ENCODE measurements around the gene UGCG. TPM values are rescaled to one million over a fixed set of nuclear protein-coding genes. Genes with fewer than 3 reads are reported as not detected.
A peak's percentile ranks its signal among the peaks of the same experiment; 100 is the strongest.
"Not testable (repeated sequence)": the region's sequence is repeated elsewhere in the genome, so short reads cannot be mapped to it uniquely, and the experiment has no call there.

Gene UGCG
- total and polyA plus RNA-seq, 2 donors (not counting 1 experiment from before 2014, with no cell fraction given): 23.9 to 53.5 TPM

- no peak overlapping the region for H3K4me3 ChIP-seq (ENCODE audit: control extremely low read depth in 1 of 5, extremely low read depth in 1 of 5, insufficient read depth in 1 of 5, low read depth in 2 of 5, low read length in 4 of 5)
- no peak overlapping the region for H3K9ac ChIP-seq (ENCODE audit: low read length)
- no peak overlapping the region for H3K27ac ChIP-seq (ENCODE audit: low read length in 2 of 2)
- peaks cover 8% of the 10 kb centered on the region for H3K79me2 ChIP-seq (ENCODE audit: control insufficient read depth, insufficient read depth, low read length)
- no peaks in the 10 kb centered on the region for H3K36me3 ChIP-seq (replicated peaks in 1 of 2; ENCODE audit: control extremely low read depth in 1 of 2, control insufficient read depth in 1 of 2, extremely low read depth in 1 of 2, insufficient read depth in 2 of 2, low read length in 1 of 2)
- no peaks in the 10 kb centered on the region for H4K20me1 ChIP-seq (ENCODE audit: control insufficient read depth, insufficient read depth, low read length, poor library complexity, severe bottlenecking)
- peaks cover 11 to 15% of the 10 kb centered on the region in 2 donors for H3K4me1 ChIP-seq (ENCODE audit: control insufficient read depth in 2 of 2, insufficient read depth in 2 of 2, low read length in 2 of 2)
- peaks cover 17% of the 10 kb centered on the region for H3K4me1 Mint-ChIP-seq
- no CpG with 5 or more reads among the region's 2 CpGs for WGBS (ENCODE audit: insufficient coverage)
- no peaks in the 10 kb centered on the region for H3K27me3 ChIP-seq (replicated peaks in 1 of 4; ENCODE audit: control extremely low read depth in 1 of 4, control insufficient read depth in 3 of 4, insufficient read depth in 4 of 4, low read length in 3 of 4)
- H2AFZ ChIP-seq (ENCODE audit: insufficient read depth, low read depth, low read length, poor library complexity, severe bottlenecking): no peak overlapping the region
- H3K4me3 Mint-ChIP-seq: no peak overlapping the region
- no peak overlapping the region for H3K4me2 ChIP-seq (replicated peaks; ENCODE audit: low read depth, low read length, poor library complexity, severe bottlenecking)
- ChIA-PET POLR2A (interaction anchor here (0.6 kb wide), 1 partner anchor 185 kb away, joined by 4 read pairs; no protein-coding TSS in a partner anchor), CTCF (interaction anchor here (1.0 kb wide), 1 partner anchor 185 kb away, joined by 4 read pairs; no protein-coding TSS in a partner anchor)
- intact Hi-C loops (cut with micrococcal nuclease): loop anchor here (10.0 kb wide), 1 partner anchor 1636 kb away; the partner anchor contains the start of gene TXN
- no peak overlapping the region for H3K27ac Mint-ChIP-seq
- H3K9me3 Mint-ChIP-seq (ENCODE audit: insufficient read depth): no peaks in the 10 kb centered on the region
- no peaks in the 10 kb centered on the region for H3K27me3 Mint-ChIP-seq
- TF ChIP-seq EZH2 (IDR thresholded peaks at IDR 0.05; ENCODE audit: borderline replicate concordance, insufficient read depth, low read depth, low read length, poor library complexity, severe bottlenecking) (no peak), CTCF (IDR thresholded peaks at IDR 0.05) (no peak)
- DNase-seq: no peak
- no peaks in the 10 kb centered on the region for H3K9me3 ChIP-seq (ENCODE audit: control extremely low read depth in 1 of 3, control insufficient read depth in 2 of 3, insufficient read depth in 1 of 3, low read length in 2 of 3)
- no peak for ATAC-seq (ENCODE audit: low read depth)
Observed at GRCh38 chr9:111890334-111890733, 6.3 kb upstream of the UGCG start.

DNA sequence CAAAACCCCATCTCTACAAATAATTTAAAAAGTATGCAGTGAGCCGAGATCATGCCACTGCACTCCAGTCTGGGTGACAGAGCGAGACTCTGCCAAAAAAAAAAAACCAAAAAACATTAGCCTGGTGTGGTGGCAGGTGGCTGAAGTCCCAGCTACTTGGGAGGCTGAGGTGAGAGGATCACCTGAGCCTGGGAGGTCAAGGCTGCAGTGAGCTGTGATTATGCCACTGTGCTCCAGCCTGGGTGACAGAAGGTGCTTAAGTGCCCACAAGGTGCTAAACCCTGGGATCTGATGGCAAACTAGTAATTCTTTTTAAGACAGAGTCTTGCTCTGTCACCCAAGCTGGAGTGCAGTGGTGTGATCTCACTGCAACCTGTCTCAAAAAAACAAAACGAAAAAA lies 5.7 kb upstream of the UGCG start:
- CTCF ChIA-PET: interaction anchor here (1.0 to 2.7 kb wide), 2 partner anchors 184 kb away, joined by 4 to 13 read pairs; no protein-coding TSS in a partner anchor

More for the DNA sequence above, 5.7 kb upstream of the UGCG start:
- Mint-ChIP-seq H3K4me3 (peak overlapping the region; percentile 8), H3K4me1 (peaks cover 17% of the 10 kb centered on the region)
- not testable (repeated sequence) for H3K9me3 ChIP-seq (ENCODE audit: control extremely low read depth in 1 of 3, control insufficient read depth in 2 of 3, insufficient read depth in 1 of 3, low read length in 2 of 3); H3K36me3 ChIP-seq (replicated peaks in 1 of 2; ENCODE audit: control extremely low read depth in 1 of 2, control insufficient read depth in 1 of 2, extremely low read depth in 1 of 2, insufficient read depth in 2 of 2, low read length in 1 of 2); ATAC-seq (ENCODE audit: low read depth); H4K20me1 ChIP-seq (ENCODE audit: control insufficient read depth, insufficient read depth, low read length, poor library complexity, severe bottlenecking); H3K9me3 Mint-ChIP-seq (ENCODE audit: insufficient read depth); DNase-seq; H3K27me3 Mint-ChIP-seq; H3K27ac Mint-ChIP-seq; H3K27me3 ChIP-seq (replicated peaks in 1 of 4; ENCODE audit: control extremely low read depth in 1 of 4, control insufficient read depth in 3 of 4, insufficient read depth in 4 of 4, low read length in 3 of 4); H3K9ac ChIP-seq (ENCODE audit: low read length); H2AFZ ChIP-seq (ENCODE audit: insufficient read depth, low read depth, low read length, poor library complexity, severe bottlenecking); H3K4me2 ChIP-seq (replicated peaks; ENCODE audit: low read depth, low read length, poor library complexity, severe bottlenecking); H3K27ac ChIP-seq (ENCODE audit: low read length in 2 of 2); H3K4me3 ChIP-seq (ENCODE audit: control extremely low read depth in 1 of 5, extremely low read depth in 1 of 5, insufficient read depth in 1 of 5, low read depth in 2 of 5, low read length in 4 of 5)
- POLR2A ChIA-PET: interaction anchor here (0.6 kb wide), 1 partner anchor 184 kb away, joined by 4 read pairs; no protein-coding TSS in a partner anchor
- peaks cover 11% of the 10 kb centered on the region for H3K79me2 ChIP-seq (ENCODE audit: control insufficient read depth, insufficient read depth, low read length)
- H3K4me1 ChIP-seq (ENCODE audit: control insufficient read depth in 2 of 2, insufficient read depth in 2 of 2, low read length in 2 of 2): peaks cover 13 to 17% of the 10 kb centered on the region in 2 donors
- intact Hi-C loops (cut with micrococcal nuclease): loop anchor here (10.0 kb wide), 1 partner anchor 1636 kb away; the partner anchor contains the start of gene TXN
- no CpG with 5 or more reads among the region's 3 CpGs for WGBS (ENCODE audit: insufficient coverage)

All from B cell (primary cell).